Epithelial cell of proximal tubule (primary cell): ENCODE results near the gene TMEM41A. TPM values are rescaled to one million over a fixed set of nuclear protein-coding genes. Genes with fewer than 3 reads are reported as not detected.

Experiments
- DNase-seq: peaks from one replicate; pipeline ENCODE4 v3.0.0-alpha.2; 2011; ENCODE audit warnings: low read depth
- H3K4me3 ChIP-seq: 2 replicates; pipeline ENCODE4 v1.5.1; 2011; ENCODE audit warnings: low read depth, mild to moderate bottlenecking, low read length
- total RNA-seq: library from RNA; depleted of rRNA; stranded (reverse); fragments of >200 nt; gene quantifications from 2 replicates; pipeline ENCODE4 v1.2.3, GENCODE V29; 2015
- TF ChIP-seq, protein P1 (sequence below): conservative IDR thresholded peaks from 2 replicates; pipeline ENCODE4 v1.5.1; 2012; ENCODE audit warnings: low read depth, mild to moderate bottlenecking, low read length

The TMEM41A gene
- total RNA-seq, 1 donor from 2014 or later, result 14.6 TPM

DNA sequence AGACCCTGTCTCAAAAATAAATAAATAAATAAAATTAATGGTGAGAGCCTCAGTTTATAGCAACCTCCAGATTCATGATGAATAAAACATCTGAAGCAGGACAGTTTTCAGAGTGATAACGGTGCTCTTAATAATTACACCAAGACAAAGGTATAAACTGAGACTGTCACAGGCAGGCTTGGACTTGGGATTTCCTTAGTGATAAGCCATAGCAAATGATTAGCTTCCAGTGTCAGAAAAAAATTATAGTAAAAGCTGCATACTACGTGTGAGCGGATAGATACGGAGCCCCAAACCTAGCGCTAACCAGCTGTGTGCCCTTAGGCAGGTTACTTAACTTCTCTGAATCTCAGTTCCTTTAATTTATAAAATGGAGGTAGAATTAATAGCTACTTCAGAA lies 32.0 kb upstream of the TMEM41A start:
- H3K4me3 ChIP-seq, result no peak overlapping the region
- TF ChIP-seq, protein P1, sequence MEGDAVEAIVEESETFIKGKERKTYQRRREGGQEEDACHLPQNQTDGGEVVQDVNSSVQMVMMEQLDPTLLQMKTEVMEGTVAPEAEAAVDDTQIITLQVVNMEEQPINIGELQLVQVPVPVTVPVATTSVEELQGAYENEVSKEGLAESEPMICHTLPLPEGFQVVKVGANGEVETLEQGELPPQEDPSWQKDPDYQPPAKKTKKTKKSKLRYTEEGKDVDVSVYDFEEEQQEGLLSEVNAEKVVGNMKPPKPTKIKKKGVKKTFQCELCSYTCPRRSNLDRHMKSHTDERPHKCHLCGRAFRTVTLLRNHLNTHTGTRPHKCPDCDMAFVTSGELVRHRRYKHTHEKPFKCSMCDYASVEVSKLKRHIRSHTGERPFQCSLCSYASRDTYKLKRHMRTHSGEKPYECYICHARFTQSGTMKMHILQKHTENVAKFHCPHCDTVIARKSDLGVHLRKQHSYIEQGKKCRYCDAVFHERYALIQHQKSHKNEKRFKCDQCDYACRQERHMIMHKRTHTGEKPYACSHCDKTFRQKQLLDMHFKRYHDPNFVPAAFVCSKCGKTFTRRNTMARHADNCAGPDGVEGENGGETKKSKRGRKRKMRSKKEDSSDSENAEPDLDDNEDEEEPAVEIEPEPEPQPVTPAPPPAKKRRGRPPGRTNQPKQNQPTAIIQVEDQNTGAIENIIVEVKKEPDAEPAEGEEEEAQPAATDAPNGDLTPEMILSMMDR, result no peak
- DNase-seq, result no peak

DNA sequence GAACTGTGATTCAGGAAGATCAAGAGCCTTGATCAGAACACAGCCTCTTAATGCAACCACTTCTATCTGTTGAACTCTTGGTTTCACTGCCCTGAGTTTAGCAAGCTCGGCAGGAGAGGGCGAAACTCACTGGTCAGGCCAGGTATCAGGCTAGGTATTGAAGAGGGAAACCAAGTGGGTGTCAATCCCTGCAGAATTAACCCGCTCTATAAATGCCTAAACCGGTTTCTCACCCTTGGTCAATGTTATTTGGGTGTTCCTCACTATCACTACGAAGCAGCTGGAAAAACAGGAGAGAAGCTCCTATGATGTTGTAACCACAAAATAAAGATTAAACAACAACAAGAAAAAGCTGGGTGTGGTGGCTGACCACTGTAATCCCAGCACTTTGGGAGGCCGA lies 29.7 kb upstream of the TMEM41A start:
- TF ChIP-seq, protein P1, result no peak
- DNase-seq, result no peak
- no peak overlapping the region for H3K4me3 ChIP-seq

DNA sequence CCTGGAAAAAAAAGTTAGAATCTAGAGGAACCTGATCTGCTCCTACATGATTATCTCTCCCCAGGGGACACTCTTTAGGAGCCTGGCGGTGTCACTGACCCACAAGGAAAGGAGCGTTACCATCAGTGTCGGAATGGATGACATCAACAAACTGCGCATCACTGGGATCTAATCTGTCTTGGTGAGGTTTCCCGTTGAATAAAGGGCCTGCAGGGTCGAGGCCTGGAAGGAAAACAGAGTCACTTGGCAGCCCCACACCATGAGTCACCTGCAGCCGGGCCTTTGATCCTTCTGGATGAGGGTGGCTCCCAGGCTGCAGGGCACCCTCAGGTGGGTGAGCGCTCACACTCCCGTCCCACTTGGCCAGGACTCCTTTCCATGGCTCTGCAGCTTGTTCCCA lies 28.5 kb upstream of the TMEM41A start:
- TF ChIP-seq, protein P1, result no peak
- no peak overlapping the region for H3K4me3 ChIP-seq
- no peak for DNase-seq

DNA sequence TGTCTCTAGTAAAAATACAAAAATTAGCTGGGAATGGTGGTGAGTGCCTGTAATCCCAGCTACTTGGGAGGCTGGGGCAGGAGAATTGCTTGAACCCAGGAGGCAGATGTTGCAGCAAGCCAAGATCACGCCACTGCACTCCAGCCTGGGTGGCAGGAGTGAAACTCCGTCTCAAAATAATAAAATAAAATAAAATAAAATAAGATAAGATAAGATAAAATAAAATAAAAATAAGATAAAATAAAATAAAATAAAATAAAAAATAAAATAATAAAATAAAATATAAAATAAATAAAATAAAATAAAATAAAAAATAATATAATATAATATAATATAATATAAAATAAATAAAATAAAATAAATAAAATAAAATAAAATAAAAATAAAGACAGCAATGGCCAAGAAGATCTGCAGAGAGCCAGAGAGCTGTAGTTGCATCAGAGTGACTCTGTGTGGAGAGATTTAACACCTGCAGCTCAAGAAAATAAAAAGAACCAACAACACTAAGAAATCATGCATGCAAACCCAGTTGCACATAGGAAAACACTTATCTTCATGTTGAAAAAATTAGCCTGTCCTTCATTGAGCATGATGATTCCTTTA lies 27.6 kb upstream of the TMEM41A start:
- DNase-seq, result no peak
- H3K4me3 ChIP-seq, result no peak overlapping the region

DNA sequence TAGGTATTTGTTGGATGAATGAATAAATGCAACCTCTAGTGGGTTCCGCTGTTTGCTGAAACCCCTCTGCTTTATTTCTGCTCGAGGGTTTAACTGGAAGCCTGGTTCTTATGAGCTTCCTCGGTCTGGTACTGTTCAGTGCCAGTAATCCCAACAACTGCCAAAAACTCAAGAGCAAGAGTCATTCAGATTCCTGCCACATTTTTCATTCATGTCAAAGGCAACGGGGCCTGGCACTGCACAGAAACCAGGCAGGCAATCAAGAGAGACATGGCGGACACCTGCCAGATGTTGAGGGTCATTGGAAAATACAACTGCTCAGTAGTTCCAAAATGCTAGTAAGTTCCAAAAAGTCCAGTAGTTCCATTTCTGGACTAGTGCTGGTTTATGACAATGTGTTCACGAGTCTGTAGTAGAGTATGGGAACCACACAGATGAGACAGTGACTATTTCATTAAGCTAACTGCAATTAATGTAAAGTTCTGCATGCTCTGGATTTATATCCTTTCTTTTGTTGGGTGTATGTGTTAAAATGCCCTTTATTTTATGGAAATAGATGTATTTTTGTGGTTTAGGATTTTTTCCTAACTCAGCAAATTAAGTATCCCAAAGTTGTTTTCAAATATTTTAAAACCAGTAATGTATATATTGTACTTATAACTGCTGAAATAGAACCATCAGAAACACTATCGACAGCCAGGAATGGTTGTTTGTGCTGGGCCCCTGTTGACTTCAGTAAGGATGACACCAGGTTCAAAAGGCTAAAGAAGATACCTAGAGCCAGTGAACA lies 22.7 kb upstream of the TMEM41A start:
- TF ChIP-seq, protein P1, result no peak
- DNase-seq, result no peak

More for the DNA sequence above, 27.6 kb upstream of the TMEM41A start:
- TF ChIP-seq, protein P1, result no peak

DNA sequence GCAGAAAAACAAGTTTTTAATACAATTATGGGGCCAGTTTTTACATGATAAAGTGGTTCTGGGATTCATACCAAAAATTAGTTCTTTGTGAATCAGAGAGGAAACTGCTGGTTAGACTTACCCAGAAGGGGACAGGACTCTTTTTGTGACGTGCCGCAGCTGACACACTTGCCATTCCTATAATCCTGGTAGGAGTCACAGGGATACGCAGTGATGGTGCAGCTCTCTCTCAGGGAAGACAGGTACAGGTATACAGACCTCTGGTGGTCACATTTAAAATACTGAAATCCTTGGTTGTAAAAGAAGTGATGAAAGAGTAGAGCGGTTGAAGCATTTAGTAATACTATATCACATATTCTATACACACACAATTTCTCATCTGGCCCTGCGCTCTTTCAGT lies 20.2 kb upstream of the TMEM41A start:
- DNase-seq, result no peak
- TF ChIP-seq, protein P1, result peak; percentile 9
- H3K4me3 ChIP-seq, result no peak overlapping the region

More for the DNA sequence above, 22.7 kb upstream of the TMEM41A start:
- H3K4me3 ChIP-seq, result no peak overlapping the region
